Parathyroid adenoma (tissue), 2 donors: ENCODE data around the gene MFSD11.

Source experiments
- H2AFZ ChIP-seq: fragments of 300-600 bp; sonication (generic); one replicate; pipeline ENCODE4 v1.7.0; 2017; ENCODE audit warnings: antibody characterized with exemption, mild to moderate bottlenecking
- H3K27ac ChIP-seq: fragments of 300-600 bp; sonication (generic); one replicate; pipeline ENCODE4 v1.7.0; 2017
- H3K27me3 ChIP-seq: fragments of 300-600 bp; sonication (generic); one replicate; pipeline ENCODE4 v1.7.0; 2017; ENCODE audit warnings: low read length; ENCODE audit not compliant: control insufficient read depth, insufficient read depth
- H3K36me3 ChIP-seq: fragments of 300-600 bp; sonication (generic); one replicate; pipeline ENCODE4 v1.7.0; 2017; ENCODE audit warnings: low read length; ENCODE audit not compliant: control insufficient read depth, insufficient read depth
- H3K4me1 ChIP-seq: fragments of 300-600 bp; sonication (generic); one replicate; pipeline ENCODE4 v1.7.0; 2017; ENCODE audit warnings: control low read depth
- H3K4me2 ChIP-seq: fragments of 300-600 bp; sonication (generic); one replicate; pipeline ENCODE4 v1.7.0; 2017; ENCODE audit warnings: low read length
- H3K4me3 ChIP-seq: fragments of 300-600 bp; sonication (generic); one replicate; pipeline ENCODE4 v1.7.0; 2017; ENCODE audit warnings: low read depth, low read length
- H3K79me2 ChIP-seq: fragments of 300-600 bp; sonication (generic); one replicate; pipeline ENCODE4 v1.7.0; 2017; ENCODE audit warnings: control low read depth
- H3K9ac ChIP-seq: fragments of 300-600 bp; sonication (generic); one replicate; pipeline ENCODE4 v1.7.0; 2017; ENCODE audit warnings: mild to moderate bottlenecking
- H3K9me3 ChIP-seq: fragments of 300-600 bp; sonication (generic); one replicate; pipeline ENCODE4 v1.7.0; 2017; ENCODE audit warnings: low read length; ENCODE audit not compliant: control insufficient read depth
- TF ChIP-seq, protein P1 (sequence below): fragments of 300-600 bp; sonication (generic); IDR thresholded peaks from one replicate; pipeline ENCODE4 v1.7.0; 2017; ENCODE audit warnings: antibody characterized with exemption, mild to moderate bottlenecking
- donor health status: primary hyperparathyroidism.

Gene MFSD11

DNA sequence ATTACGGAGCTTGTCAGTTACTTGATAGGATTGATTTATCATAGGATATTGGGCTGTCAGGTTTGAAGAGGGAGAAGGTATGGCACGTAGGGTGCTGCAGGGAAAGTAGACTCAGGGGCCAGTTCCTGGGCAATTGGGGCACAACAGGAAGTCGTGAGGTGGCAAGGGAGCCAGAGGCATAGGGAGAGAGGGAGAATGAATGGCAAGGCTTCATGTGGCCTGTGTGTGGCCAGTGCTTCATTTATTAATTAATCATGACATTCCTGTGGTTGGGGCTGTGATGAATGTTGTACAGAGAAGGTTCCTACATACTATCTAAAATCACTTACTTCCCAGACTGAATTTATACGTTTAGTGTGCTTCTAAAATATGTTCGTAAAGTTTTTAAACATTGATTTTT lies 19.3 kb downstream of the MFSD11 start:
- Histone ChIP-seq H2AFZ (no peak overlapping the region), H3K4me1 (peaks cover 2% of the 10 kb centered on the region), H3K27ac (no peak overlapping the region), H3K9me3 (no peaks in the 10 kb centered on the region), H3K9ac (no peak overlapping the region), H3K36me3 (no peaks in the 10 kb centered on the region), H3K4me3 (no peak overlapping the region), H3K27me3 (no peaks in the 10 kb centered on the region), H3K4me2 (no peak overlapping the region), H3K79me2 (no peaks in the 10 kb centered on the region)
- TF ChIP-seq, protein P1, sequence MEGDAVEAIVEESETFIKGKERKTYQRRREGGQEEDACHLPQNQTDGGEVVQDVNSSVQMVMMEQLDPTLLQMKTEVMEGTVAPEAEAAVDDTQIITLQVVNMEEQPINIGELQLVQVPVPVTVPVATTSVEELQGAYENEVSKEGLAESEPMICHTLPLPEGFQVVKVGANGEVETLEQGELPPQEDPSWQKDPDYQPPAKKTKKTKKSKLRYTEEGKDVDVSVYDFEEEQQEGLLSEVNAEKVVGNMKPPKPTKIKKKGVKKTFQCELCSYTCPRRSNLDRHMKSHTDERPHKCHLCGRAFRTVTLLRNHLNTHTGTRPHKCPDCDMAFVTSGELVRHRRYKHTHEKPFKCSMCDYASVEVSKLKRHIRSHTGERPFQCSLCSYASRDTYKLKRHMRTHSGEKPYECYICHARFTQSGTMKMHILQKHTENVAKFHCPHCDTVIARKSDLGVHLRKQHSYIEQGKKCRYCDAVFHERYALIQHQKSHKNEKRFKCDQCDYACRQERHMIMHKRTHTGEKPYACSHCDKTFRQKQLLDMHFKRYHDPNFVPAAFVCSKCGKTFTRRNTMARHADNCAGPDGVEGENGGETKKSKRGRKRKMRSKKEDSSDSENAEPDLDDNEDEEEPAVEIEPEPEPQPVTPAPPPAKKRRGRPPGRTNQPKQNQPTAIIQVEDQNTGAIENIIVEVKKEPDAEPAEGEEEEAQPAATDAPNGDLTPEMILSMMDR, result no peak

DNA sequence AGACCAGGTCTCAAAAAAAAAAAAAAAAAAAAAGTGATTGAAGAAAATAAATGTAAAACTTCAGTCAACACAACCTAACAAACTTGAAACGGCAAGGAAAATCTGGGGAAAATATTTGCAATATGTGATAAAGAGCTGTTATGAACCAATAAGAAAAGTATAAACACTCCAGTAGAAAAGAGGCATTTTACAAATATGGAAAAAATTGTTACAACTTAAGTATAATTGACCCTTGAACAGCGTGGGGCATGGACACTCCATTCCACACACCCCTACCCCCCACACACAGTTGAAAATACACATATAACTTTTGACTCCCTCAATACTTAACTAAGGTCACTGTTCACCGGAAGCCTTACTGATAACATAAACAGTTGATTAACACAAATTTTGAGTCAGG lies 20.7 kb downstream of the MFSD11 start:
- no peak overlapping the region for H2AFZ ChIP-seq
- H3K4me2 ChIP-seq, result no peak overlapping the region
- no peaks in the 10 kb centered on the region for H3K36me3 ChIP-seq
- TF ChIP-seq, protein P1, result no peak
- no peak overlapping the region for H3K4me3 ChIP-seq
- no peaks in the 10 kb centered on the region for H3K9me3 ChIP-seq
- peaks cover 2% of the 10 kb centered on the region for H3K4me1 ChIP-seq
- no peak overlapping the region for H3K9ac ChIP-seq
- no peaks in the 10 kb centered on the region for H3K79me2 ChIP-seq
- H3K27me3 ChIP-seq, result no peaks in the 10 kb centered on the region
- no peak overlapping the region for H3K27ac ChIP-seq

DNA sequence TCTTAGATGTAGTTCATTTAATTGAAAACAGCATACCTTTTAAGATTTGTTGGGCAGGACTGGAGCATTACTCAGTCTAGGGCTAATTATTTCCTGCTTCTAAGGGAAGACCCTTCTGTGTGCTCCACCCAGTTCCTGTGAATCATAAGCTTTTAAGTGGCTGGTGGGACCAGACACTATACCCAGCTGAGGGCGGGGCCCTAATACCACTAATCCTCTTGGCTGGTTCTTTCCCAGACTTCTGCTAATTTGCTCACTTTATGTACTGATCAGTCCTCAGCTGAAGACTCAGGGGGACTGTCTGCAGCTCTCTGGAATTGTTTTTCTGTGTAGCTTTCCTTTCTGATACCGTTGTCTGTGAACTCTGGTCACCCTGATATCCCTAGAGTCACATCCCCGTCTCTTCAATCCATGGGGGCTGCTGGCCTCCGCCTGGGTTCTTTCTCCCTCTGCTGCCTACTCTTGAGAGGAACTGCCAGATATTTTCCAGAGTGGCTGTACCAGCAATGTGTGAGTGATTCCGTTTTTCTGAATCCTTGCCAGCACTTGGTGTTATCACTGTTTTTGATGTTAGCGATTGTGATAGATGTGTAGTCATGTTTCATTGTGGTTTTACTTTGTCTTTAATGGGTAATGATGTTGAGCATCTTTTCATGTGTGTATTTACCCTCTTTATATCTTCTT lies 35.1 kb downstream of the MFSD11 start:
- Histone ChIP-seq H3K27ac (no peak overlapping the region), H3K4me3 (no peak overlapping the region), H3K27me3 (no peaks in the 10 kb centered on the region), H3K9me3 (no peaks in the 10 kb centered on the region), H3K4me2 (no peak overlapping the region), H3K79me2 (no peaks in the 10 kb centered on the region), H3K36me3 (no peaks in the 10 kb centered on the region), H2AFZ (no peak overlapping the region), H3K4me1 (no peaks in the 10 kb centered on the region), H3K9ac (no peak overlapping the region)
- TF ChIP-seq, protein P1, result no peak

DNA sequence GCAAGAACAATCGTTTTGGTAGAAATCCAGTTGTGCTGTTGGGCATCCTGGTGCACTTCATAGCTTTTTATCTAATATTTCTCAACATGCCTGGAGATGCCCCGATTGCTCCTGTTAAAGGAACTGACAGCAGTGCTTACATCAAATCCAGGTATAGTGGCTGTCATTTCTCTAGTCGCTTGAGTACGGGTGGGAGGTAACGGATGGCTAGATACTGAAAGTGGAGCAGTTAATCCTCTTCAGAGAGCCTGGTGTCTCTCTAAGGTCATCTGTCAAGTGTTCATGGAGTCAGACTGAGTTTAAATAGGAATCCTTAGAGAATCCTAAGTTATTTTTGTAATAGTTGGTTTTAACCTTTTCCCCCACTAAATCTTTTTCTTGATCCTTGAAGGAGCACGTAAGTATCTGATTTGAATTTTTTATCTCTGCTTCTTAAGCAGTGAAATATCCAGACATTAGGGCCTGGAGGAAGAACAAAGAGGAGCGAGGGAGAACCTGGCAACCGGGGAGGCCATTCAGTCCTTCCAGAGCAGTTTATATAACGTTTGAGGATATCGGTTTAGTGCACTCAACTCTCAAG lies 37.2 kb downstream of the MFSD11 start:
- H3K27ac ChIP-seq, result no peak overlapping the region
- no peak overlapping the region for H3K4me2 ChIP-seq
- H3K9ac ChIP-seq, result no peak overlapping the region
- H3K4me1 ChIP-seq, result no peaks in the 10 kb centered on the region
- TF ChIP-seq, protein P1, result no peak
- H2AFZ ChIP-seq, result no peak overlapping the region
- no peak overlapping the region for H3K4me3 ChIP-seq
- no peaks in the 10 kb centered on the region for H3K36me3 ChIP-seq
- H3K79me2 ChIP-seq, result no peaks in the 10 kb centered on the region
- no peaks in the 10 kb centered on the region for H3K27me3 ChIP-seq
- no peaks in the 10 kb centered on the region for H3K9me3 ChIP-seq
